ENCODE data around the gene CACNA1B. TPM values are rescaled to one million over a fixed set of nuclear protein-coding genes. Genes with fewer than 3 reads are reported as not detected.
"Not testable (repeated sequence)": the region's sequence is repeated elsewhere in the genome, so short reads cannot be mapped to it uniquely, and the experiment has no call there.

Gene CACNA1B
- total RNA-seq, 1 donor from 2014 or later, result 0.41 TPM

DNA sequence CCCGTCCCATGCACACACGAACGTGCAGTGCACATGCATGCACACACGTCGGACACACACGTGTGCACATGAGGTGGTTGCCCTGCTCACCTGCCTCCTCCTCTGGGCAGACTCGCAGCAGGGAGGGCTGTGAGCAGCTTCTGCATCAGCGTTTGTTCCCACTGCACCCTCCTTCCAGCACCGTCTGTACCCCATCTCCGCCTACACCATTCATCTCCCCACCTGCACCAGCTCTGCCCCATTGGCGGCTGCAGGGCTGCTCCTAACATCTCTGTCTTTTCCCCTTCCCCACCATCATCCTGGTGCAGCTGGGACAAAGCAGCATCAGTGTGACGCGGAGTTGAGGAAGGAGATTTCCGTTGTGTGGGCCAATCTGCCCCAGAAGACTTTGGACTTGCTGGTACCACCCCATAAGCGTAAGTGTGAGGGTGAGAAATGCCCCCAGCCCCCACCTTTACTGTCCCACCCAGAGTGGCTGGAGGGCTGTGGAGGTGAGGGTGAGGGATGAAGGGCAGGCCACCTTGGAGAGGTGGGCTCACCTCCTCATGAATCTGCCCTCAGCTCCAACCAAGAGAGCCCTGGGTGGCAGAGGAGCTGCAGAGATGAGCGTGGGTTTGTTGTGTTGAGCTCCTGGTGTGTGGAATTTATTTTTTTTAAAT is 234.6 kb downstream of the CACNA1B start:
- intact Hi-C loops (cut with DNase I), result no loop called here
- ATAC-seq (no peak), DNase-seq (ENCODE audit: missing footprints) (no peak)

DNA sequence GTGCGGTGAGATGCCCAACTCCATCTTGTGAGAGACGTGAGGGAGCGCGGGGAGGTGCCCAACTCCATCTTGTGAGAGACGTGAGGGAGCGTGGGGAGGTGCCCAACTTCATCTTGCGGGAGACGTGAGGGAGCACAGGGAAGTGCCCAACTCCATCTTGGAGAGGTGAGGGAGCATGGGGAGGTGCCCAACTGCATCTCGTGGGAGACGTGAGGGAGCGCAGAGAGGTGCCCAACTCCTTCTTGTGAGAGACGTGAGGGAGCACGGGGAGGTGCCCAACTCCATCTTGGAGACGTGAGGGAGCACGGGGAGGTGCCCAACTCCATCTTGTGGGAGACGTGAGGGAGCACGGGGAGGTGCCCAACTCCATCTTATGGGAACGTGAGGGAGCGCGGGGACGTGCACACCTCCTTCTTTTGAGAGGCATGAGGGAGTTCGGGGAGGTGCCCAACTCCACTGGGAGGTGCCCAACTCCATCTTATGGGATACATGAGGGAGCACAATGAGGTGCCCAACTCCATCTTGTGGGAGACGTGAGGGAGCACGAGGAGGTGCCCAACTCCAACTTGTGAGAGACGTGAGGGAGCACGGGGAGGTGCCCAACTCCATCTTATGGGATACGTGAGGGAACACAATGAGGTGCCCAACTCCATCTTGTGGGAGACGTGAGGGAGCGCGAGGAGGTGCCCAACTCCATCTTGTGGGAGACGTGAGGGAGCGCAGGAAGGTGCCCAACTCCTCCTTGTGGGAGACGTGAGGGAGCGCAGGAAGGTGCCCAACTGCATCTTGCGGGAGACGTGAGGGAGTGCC is 235.4 kb downstream of the CACNA1B start:
- intact Hi-C loops (cut with DNase I), result no loop called here
- ATAC-seq, result no peak
- DNase-seq (ENCODE audit: missing footprints), result no peak

- DNase-seq (ENCODE audit: missing footprints); ATAC-seq; intact Hi-C loops (cut with DNase I): not testable (repeated sequence)
These were observed 236.2 kb downstream of the CACNA1B start for GRCh38 chr9:138113701-138114325.

GRCh38 chr9:138114501-138115245 is 237.1 kb downstream of the CACNA1B start:
- intact Hi-C loops (cut with DNase I), result no loop called here
- ATAC-seq (no peak), DNase-seq (ENCODE audit: missing footprints) (no peak)

DNA sequence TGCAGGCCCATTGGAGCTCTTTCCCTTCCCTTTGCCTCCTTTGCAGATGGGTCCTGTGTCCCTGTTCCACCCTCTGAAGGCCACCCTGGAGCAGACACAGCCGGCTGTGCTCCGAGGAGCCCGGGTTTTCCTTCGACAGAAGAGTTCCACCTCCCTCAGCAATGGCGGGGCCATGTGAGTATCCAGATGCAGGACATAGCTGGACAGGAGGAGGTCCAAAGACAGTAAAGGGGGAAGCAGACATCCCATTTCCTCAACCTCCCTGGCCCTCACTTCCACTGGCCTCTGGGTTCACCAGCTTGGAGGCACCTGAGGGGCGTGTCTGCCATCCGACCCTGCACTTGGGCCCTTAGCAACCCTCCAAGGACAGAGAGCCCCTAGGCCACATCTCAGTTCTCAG is 237.9 kb downstream of the CACNA1B start:
- intact Hi-C loops (cut with DNase I), result no loop called here
- no peak for DNase-seq (ENCODE audit: missing footprints)
- no peak for ATAC-seq

DNA sequence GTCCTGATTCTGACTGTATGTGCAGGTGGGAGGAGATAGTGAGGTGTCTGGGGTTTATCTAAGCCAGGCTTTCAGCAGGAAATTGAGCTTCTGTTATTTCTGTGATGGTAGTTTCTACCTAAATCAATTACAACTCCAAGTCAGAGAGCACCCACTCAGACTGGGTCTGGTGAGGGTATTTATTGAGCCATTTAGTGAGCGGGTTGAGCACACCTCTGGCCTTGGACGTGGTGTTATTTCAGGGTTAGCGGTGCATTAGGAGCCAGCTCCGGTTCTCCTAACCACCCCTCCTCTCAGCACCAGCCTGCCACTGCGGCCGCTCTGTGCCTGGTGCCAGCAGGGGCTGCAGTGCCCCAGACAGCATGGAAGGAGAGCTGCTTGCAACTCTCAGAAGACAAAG is 238.9 kb downstream of the CACNA1B start:
- DNase-seq (ENCODE audit: missing footprints), result no peak
- intact Hi-C loops (cut with DNase I), result no loop called here
- no peak for ATAC-seq

- no peak for DNase-seq (ENCODE audit: missing footprints)
- intact Hi-C loops (cut with DNase I), result no loop called here
- no peak for ATAC-seq
These were observed 239.6 kb downstream of the CACNA1B start for GRCh38 chr9:138117101-138117750.

DNA sequence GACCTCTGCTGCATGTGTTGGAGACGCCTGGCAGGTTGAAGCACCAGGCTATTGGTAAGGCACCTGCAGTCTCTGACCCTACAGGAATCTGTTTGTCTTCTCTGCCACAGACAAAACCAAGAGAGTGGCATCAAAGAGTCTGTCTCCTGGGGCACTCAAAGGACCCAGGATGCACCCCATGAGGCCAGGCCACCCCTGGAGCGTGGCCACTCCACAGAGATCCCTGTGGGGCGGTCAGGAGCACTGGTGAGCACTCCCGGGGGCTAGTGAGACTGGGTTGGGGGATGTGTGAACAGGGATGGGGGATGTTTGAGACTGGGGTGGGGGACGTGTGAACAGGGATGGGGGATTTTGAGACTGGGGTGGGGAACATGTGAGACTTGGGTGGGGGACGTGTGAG is 240.3 kb downstream of the CACNA1B start:
- DNase-seq (ENCODE audit: missing footprints), result no peak
- ATAC-seq, result no peak
- intact Hi-C loops (cut with DNase I), result no loop called here

DNA sequence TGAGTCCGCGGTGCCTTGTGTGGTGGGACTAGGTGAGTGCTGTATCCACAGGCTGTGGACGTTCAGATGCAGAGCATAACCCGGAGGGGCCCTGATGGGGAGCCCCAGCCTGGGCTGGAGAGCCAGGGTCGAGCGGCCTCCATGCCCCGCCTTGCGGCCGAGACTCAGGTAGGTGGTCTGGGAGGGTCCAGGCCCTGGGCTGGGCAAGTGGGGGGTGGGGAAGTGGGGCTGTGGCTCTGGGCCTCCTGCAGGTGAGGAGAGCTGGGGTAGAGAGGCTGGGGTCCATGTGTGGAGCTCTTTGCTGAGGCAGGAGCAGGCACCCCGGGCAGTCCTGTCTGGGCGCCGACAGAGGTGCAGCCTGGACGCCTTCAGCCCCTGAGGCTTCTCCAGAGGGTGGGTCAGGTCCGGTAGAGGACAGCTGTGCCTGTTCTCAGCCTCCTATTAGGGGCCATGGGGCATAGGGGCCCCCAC is 241.1 kb downstream of the CACNA1B start:
- DNase-seq (ENCODE audit: missing footprints), result no peak
- ATAC-seq, result no peak
- intact Hi-C loops (cut with DNase I), result no loop called here

DNA sequence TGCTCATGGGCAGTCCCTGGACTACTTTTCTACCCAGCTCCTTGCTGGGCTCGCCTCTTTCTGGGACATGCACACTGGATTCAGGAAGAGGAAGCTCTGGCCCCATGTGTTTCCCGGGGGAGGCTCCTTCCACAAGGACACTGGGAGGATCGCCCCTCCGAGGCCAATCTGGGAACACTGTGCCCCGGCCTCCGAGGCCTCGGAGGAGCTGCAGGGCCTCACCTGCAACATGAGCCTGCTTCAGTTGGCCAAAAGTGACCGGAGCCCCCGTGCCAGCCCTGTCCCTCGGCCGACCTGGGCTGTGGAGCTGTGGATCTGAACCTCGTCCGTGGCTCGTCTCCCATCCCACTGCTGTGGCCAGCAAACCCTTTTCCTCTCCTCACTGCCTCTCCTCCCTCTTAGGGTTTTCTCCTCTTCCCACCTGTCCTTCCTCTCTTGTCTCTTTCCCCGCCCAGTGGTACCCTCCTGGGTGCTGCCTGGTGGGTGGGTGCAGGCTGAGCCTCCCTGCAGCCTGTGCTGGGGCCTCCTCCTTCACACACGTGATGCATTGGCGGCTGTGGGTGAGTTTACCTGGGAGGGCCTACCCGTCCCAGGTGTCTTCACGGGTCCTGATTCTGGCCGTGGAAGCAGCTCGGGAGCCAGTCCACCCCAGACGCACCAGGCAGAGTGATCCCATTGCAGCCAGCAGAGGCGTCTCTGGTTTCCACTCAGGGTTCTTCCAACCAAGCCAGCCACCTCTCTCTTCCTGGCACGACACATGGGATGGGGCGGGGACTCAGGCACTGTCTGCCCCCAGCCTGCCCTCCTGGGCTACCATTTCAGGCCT is 241.8 kb downstream of the CACNA1B start:
- DNase-seq (ENCODE audit: missing footprints) (no peak), ATAC-seq (no peak)
- intact Hi-C loops (cut with DNase I), result no loop called here

DNA sequence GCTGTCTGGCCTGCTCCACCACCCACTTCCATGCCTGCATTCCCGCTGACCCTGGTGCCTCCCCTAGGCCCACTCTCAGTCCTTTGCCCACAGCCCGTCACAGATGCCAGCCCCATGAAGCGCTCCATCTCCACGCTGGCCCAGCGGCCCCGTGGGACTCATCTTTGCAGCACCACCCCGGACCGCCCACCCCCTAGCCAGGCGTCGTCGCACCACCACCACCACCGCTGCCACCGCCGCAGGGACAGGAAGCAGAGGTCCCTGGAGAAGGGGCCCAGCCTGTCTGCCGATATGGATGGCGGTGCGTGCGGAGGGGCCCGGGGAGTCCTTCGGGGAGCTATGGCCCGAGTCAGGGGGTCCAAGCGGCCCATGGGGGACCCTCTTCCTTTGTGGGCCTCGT is 242.5 kb downstream of the CACNA1B start:
- ATAC-seq, result no peak
- intact Hi-C loops (cut with DNase I), result no loop called here
- DNase-seq (ENCODE audit: missing footprints), result no peak

DNA sequence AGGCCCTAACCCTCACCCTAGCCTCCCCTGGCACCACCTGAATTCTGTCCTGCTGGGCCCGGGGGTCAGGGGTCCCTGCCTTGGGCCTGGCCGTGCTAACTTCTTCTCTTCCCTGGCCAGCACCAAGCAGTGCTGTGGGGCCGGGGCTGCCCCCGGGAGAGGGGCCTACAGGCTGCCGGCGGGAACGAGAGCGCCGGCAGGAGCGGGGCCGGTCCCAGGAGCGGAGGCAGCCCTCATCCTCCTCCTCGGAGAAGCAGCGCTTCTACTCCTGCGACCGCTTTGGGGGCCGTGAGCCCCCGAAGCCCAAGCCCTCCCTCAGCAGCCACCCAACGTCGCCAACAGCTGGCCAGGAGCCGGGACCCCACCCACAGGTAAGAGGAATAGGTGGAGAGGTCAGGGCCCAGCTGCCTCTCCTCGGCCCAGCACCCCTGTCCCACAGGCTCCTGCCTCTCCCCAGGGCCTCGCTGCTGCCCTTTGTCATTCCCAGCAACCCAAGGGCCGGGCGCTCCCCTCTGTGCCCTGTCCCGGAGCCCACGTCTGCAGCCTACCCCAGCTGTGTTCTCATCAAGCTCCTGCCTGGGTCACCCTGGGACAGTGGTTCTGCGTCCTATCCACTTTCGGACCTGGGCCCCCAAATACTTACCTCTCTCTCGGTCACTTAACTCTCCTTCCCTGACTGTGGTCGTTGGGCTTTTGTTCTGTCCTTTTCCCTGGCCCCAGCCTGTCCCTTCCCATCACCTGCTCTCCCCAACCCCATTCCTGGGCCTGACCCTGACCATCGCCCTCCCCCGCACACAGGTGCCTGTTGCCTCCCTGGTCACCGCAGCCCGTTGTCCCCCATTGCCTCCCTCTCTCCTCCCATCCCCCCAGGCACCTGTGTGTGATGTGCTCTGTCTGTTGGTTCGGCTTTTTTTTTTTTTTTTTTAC is 243.2 kb downstream of the CACNA1B start:
- DNase-seq (ENCODE audit: missing footprints) (no peak), ATAC-seq (no peak)
- intact Hi-C loops (cut with DNase I), result no loop called here

GRCh38 chr9:138121438-138122050 is 244.0 kb downstream of the CACNA1B start:
- ATAC-seq (no peak), DNase-seq (ENCODE audit: missing footprints) (no peak)

GRCh38 chr9:138122201-138122600 is 244.6 kb downstream of the CACNA1B start:
- ATAC-seq (no peak), DNase-seq (ENCODE audit: missing footprints) (no peak)
- intact Hi-C loops (cut with DNase I), result no loop called here

More at GRCh38 chr9:138121438-138122050, 244.0 kb downstream of the CACNA1B start:
- intact Hi-C loops (cut with DNase I), result no loop called here

DNA sequence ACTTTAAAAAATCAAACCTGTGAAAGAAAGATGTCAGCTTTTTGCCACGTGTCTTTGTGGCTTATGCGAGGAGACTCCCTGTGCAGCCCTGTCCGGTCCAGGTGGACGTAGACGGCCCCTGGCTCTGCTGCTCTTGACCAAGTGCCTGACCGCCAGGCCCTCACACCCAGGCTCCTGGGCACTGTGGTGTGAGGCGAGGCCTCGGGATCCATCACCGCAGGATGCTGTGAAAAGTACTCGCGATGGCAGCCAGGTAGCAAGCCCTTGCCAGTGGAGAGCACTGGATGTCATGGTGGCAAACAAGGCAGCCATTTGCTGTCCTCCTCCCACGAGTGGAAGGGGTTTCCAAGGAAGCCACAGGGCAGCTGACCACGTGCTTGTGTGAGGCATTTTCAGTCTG is 245.1 kb downstream of the CACNA1B start:
- no peak for ATAC-seq
- no peak for DNase-seq (ENCODE audit: missing footprints)
- intact Hi-C loops (cut with DNase I), result no loop called here

GRCh38 chr9:138123086-138123485 is 245.5 kb downstream of the CACNA1B start:
- ATAC-seq (no peak), DNase-seq (ENCODE audit: missing footprints) (no peak)
- intact Hi-C loops (cut with DNase I), result no loop called here

All from Right ventricle myocardium inferior (tissue), 1 donor.